CD14-positive monocyte (primary cell): ENCODE data around the gene DYNC1H1. TPM values are rescaled to one million over a fixed set of nuclear protein-coding genes. Genes with fewer than 3 reads are reported as not detected.
A peak's percentile ranks its signal among the peaks of the same experiment; 100 is the strongest.
"Not testable (repeated sequence)": the region's sequence is repeated elsewhere in the genome, so short reads cannot be mapped to it uniquely, and the experiment has no call there.

Experiments
- DNase-seq, 3 donors: peaks; one replicate each; pipeline ENCODE4 v3.0.0-alpha.2; 2011 to 2022
- H2AFZ ChIP-seq: 2 replicates; pipeline ENCODE4 v1.6.0; 2012; ENCODE audit warnings: mild to moderate bottlenecking, low read depth, low read length, inconsistent platforms; ENCODE audit not compliant: insufficient read depth, poor library complexity, severe bottlenecking
- H3K27ac ChIP-seq, 2 donors: 1 replicate in 1 of 2; 2 replicates in 1 of 2; pipeline ENCODE4 v1.5.1; 2012 to 2013; ENCODE audit warnings: low read length in 2 of 2, control low read depth in 1 of 2, inconsistent platforms in 1 of 2, low read depth in 1 of 2, mild to moderate bottlenecking in 1 of 2
- H3K27me3 ChIP-seq, 2 donors: one replicate each; pipeline versions ENCODE4 v1.6.0 to v1.6.1; 2011 to 2013; ENCODE audit warnings: low read length in 2 of 2; ENCODE audit not compliant: control insufficient read depth in 2 of 2, insufficient read depth in 2 of 2
- H3K36me3 ChIP-seq, 2 donors: replicated peaks in 1 of 2; 1 replicate in 1 of 2; 2 replicates in 1 of 2; pipeline versions ENCODE4 v1.5.1 to v1.6.1; 2012 to 2013; ENCODE audit warnings: low read length in 2 of 2, control low read depth in 1 of 2, inconsistent platforms in 1 of 2, mild to moderate bottlenecking in 1 of 2; ENCODE audit not compliant: insufficient read depth in 2 of 2, control insufficient read depth in 1 of 2
- H3K4me1 ChIP-seq, 2 donors: 1 replicate in 1 of 2; 2 replicates in 1 of 2; pipeline versions ENCODE4 v1.5.1 to v1.6.1; 2012 to 2013; ENCODE audit warnings: low read length in 2 of 2, control low read depth in 1 of 2, inconsistent platforms in 1 of 2, mild to moderate bottlenecking in 1 of 2, moderate library complexity in 1 of 2; ENCODE audit not compliant: insufficient read depth in 2 of 2, control insufficient read depth in 1 of 2
- H3K4me2 ChIP-seq: replicated peaks from 2 replicates; pipeline ENCODE3; 2012; ENCODE audit warnings: low read length, moderate library complexity, mild to moderate bottlenecking; ENCODE audit not compliant: poor library complexity, severe bottlenecking; ENCODE audit errors: extremely low read depth
- H3K4me3 ChIP-seq, 3 experiments: fragments of 200-600 bp in 1 of 3; sonication (generic) in 1 of 3; replicated peaks in 1 of 3; 1 replicate in 2 of 3; 2 replicates in 1 of 3; pipeline ENCODE4 v1.5.1; 2011 to 2013; ENCODE audit warnings: low read length in 3 of 3, mild to moderate bottlenecking in 3 of 3, control low read depth in 2 of 3, low read depth in 2 of 3, inconsistent platforms in 1 of 3, moderate library complexity in 1 of 3
- H3K79me2 ChIP-seq: 2 replicates; pipeline ENCODE4 v1.6.0; 2012; ENCODE audit warnings: mild to moderate bottlenecking, control low read depth, inconsistent platforms, low read length, moderate library complexity; ENCODE audit not compliant: insufficient read depth
- H3K9ac ChIP-seq: 2 replicates; pipeline ENCODE4 v1.6.0; 2017; ENCODE audit warnings: low read length, mild to moderate bottlenecking; ENCODE audit not compliant: insufficient read depth, poor library complexity, severe bottlenecking
- H3K9me3 ChIP-seq, 2 donors: replicated peaks in 1 of 2; 1 replicate in 1 of 2; 2 replicates in 1 of 2; pipeline versions ENCODE4 v1.5.1 to v1.6.1; 2012 to 2013; ENCODE audit warnings: low read length in 2 of 2, control low read depth in 1 of 2; ENCODE audit not compliant: control insufficient read depth in 1 of 2, insufficient read depth in 1 of 2
- H4K20me1 ChIP-seq: 2 replicates; pipeline ENCODE4 v1.6.0; 2012; ENCODE audit warnings: mild to moderate bottlenecking, low read length, control low read depth, moderate library complexity; ENCODE audit not compliant: insufficient read depth
- H3K27ac Mint-ChIP-seq, 7 donors: one replicate each; pipeline ENCODE4 v1.8.0; 2020; ENCODE audit warnings: mild to moderate bottlenecking in 7 of 7, mixed read lengths in 7 of 7, moderate library complexity in 6 of 7, inconsistent platforms in 2 of 7
- H3K27me3 Mint-ChIP-seq, 3 donors: one replicate each; pipeline ENCODE4 v1.8.0; 2021 to 2022; ENCODE audit warnings: low read depth in 3 of 3, mild to moderate bottlenecking in 3 of 3, mixed read lengths in 3 of 3, moderate library complexity in 3 of 3, inconsistent platforms in 1 of 3
- H3K36me3 Mint-ChIP-seq, 2 donors: one replicate each; pipeline ENCODE4 v1.8.0; 2020; ENCODE audit warnings: mixed read lengths in 2 of 2, inconsistent platforms in 1 of 2, mild to moderate bottlenecking in 1 of 2
- H3K4me1 Mint-ChIP-seq: one replicate; pipeline ENCODE4 v1.8.0; 2020; ENCODE audit warnings: mild to moderate bottlenecking, mixed read lengths
- H3K4me3 Mint-ChIP-seq, 2 donors: one replicate each; pipeline ENCODE4 v1.8.0; 2020; ENCODE audit warnings: mild to moderate bottlenecking in 2 of 2, mixed read lengths in 2 of 2, moderate library complexity in 1 of 2
- H3K9me3 Mint-ChIP-seq, 7 donors: one replicate each; pipeline ENCODE4 v1.8.0; 2020 to 2022; ENCODE audit warnings: mixed read lengths in 7 of 7, mild to moderate bottlenecking in 6 of 7, moderate library complexity in 6 of 7, inconsistent platforms in 2 of 7
- WGBS: methylation state at CpG from one replicate; pipeline ENCODE4 v1.1.5; 2013; ENCODE audit warnings: missing lambda C conversion rate; ENCODE audit not compliant: insufficient coverage; 5-methylcytosine and 5-hydroxymethylcytosine counted together
- intact Hi-C, 2 donors: fragments of 100-400 bp; cut with micrococcal nuclease; formaldehyde crosslinking; loops; one replicate each; pipeline versions ENCODE4 v1.15.0 to v1.15.1; 2023
- polyA plus RNA-seq, 3 donors: library from polyadenylated mRNA; depleted of rRNA in 1 of 3; unstranded in 2 of 3; stranded (reverse) in 1 of 3; fragments of 300-500 nt in 2 of 3; fragments of >200 nt in 1 of 3; fragmentation: Illumina TruSeq in 2 of 3; gene quantifications; 1 replicate in 2 of 3; 2 replicates in 1 of 3; pipeline ENCODE4 v1.2.3, GENCODE V29; 2012 to 2021
- TF ChIP-seq, protein P1 (sequence below): fragments of 200-600 bp; IDR thresholded peaks from one replicate; pipeline ENCODE4 v1.8.0; 2022; ENCODE audit warnings: antibody characterized with exemption, mild to moderate bottlenecking

The DYNC1H1 gene
- polyA plus RNA-seq, 3 donors = 14.7 to 87.3 (median 23.6) TPM

DNA sequence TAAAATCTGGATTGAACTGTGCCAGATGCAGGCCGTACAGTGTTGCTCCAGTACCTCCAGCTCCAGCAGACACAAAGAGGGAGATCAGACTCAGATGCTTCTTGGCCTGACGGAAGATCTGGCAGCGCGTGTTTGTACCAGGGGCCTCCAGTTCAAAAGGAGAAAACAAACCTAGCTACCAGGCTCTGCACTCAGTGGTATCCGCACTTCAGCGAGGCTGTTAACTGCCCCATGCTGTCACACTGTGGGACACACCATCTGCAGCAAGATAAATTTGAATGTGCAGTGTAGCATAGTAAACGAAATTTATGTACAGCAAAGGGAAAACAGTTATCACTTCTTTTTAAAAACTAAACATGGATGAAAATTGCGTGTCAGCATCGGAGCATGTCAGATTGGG lies 5.1 kb downstream of the DYNC1H1 start:
- Mint-ChIP-seq H3K27ac (peak overlapping the region in 5 of 7 donors; percentile 8 to 76 (median 21)), H3K36me3 (peaks cover 20 to 25% of the 10 kb centered on the region in 2 donors), H3K9me3 (no peaks in the 10 kb centered on the region), H3K27me3 (no peaks in the 10 kb centered on the region), H3K4me3 (no peak overlapping the region), H3K4me1 (peaks cover 51% of the 10 kb centered on the region)
- peaks cover 32 to 47% of the 10 kb centered on the region in 2 donors for H3K4me1 ChIP-seq
- TF ChIP-seq, protein P1, sequence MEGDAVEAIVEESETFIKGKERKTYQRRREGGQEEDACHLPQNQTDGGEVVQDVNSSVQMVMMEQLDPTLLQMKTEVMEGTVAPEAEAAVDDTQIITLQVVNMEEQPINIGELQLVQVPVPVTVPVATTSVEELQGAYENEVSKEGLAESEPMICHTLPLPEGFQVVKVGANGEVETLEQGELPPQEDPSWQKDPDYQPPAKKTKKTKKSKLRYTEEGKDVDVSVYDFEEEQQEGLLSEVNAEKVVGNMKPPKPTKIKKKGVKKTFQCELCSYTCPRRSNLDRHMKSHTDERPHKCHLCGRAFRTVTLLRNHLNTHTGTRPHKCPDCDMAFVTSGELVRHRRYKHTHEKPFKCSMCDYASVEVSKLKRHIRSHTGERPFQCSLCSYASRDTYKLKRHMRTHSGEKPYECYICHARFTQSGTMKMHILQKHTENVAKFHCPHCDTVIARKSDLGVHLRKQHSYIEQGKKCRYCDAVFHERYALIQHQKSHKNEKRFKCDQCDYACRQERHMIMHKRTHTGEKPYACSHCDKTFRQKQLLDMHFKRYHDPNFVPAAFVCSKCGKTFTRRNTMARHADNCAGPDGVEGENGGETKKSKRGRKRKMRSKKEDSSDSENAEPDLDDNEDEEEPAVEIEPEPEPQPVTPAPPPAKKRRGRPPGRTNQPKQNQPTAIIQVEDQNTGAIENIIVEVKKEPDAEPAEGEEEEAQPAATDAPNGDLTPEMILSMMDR = no peak
- intact Hi-C loops = loop anchor here in 1 of 2 donors (10.0 kb wide), 1 partner anchor 345 kb away; the partner anchor contains the start of gene ZNF839
- H3K4me3 ChIP-seq = no peak overlapping the region
- 96% methylated on average over 3 of the region's 9 CpGs for WGBS
- peaks cover 97% of the 10 kb centered on the region for H3K79me2 ChIP-seq
- peaks cover 2 to 23% of the 10 kb centered on the region in 2 donors for H3K36me3 ChIP-seq
- H4K20me1 ChIP-seq = peaks cover 94% of the 10 kb centered on the region
- H3K4me2 ChIP-seq = no peak overlapping the region
- no peaks in the 10 kb centered on the region for H3K9me3 ChIP-seq
- no peak for DNase-seq
- H3K27me3 ChIP-seq = no peaks in the 10 kb centered on the region
- H2AFZ ChIP-seq = no peak overlapping the region
- peak overlapping the region in 1 of 2 donors; percentile 43 for H3K27ac ChIP-seq
- no peak overlapping the region for H3K9ac ChIP-seq

DNA sequence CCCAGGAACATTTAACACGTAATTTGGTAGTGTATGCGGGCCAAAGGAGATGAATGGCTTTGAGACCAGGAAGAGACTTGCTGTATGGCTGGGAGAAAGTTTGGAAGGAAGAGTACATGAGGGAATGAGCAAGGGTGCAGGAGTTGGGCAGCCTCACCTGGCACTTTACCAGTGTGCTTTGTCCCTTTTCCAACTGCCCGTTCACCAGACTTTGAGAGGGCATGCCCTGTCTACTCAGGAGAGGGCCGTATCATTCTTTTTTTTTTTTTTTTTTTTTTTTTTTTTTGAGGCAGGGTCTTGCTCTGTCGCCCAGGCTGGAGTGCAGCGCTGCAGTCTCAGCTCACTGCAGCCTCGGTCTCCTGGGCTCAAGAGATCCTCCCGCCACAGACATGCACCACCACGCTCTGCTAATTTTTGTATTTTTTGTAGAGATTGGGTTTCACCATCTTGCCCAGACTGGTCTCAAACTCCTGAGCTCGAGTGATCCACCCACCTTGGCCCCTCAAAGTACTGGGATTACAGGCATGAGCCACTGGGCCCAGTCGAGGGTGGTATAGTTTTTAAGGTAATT lies 6.5 kb downstream of the DYNC1H1 start:
- Histone ChIP-seq H3K9ac (no peak overlapping the region), H3K79me2 (peaks cover 96% of the 10 kb centered on the region), H3K4me3 (no peak overlapping the region), H3K27ac (peak overlapping the region in 1 of 2 donors; percentile 83), H3K4me1 (peaks cover 25 to 39% of the 10 kb centered on the region in 2 donors), H2AFZ (no peak overlapping the region), H3K4me2 (no peak overlapping the region), H3K36me3 (peaks cover 2 to 35% of the 10 kb centered on the region in 2 donors), H3K9me3 (no peaks in the 10 kb centered on the region), H3K27me3 (no peaks in the 10 kb centered on the region), H4K20me1 (peaks cover 100% of the 10 kb centered on the region)
- Mint-ChIP-seq H3K27ac (peak overlapping the region in 5 of 7 donors; percentile 57 to 94 (median 82)), H3K27me3 (peaks cover 0 to 2% (median 0%) of the 10 kb centered on the region in 3 donors), H3K4me3 (no peak overlapping the region), H3K9me3 (no peaks in the 10 kb centered on the region), H3K36me3 (peaks cover 25 to 35% of the 10 kb centered on the region in 2 donors), H3K4me1 (peaks cover 46% of the 10 kb centered on the region)
- WGBS = 90% methylated on average over 3 of the region's 11 CpGs
- no peak for DNase-seq
- intact Hi-C loops = no loop called here
- TF ChIP-seq, protein P1 = no peak

DNA sequence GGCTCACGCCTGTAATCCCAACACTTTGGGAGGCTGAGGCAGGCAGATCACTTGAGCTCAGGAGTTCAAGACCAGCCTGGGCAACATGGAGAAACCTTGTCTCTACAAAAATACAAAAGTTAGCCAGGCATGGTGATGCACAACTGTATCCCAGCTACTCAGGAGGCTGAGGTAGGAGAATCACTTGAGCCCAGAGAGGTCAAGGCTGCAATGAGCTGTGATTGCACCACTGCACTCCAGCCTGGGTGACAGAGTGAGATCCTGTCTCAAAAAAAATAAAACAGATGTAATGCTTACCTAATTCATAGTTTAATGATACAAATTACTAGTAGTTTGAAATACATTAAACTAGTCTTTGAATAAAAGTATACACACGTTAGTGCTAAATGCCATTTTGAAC lies 7.1 kb downstream of the DYNC1H1 start:
- peak overlapping the region in 6 of 7 donors; percentile 22 to 94 (median 84) for H3K27ac Mint-ChIP-seq
- peaks cover 43% of the 10 kb centered on the region for H3K4me1 Mint-ChIP-seq
- peaks cover 91% of the 10 kb centered on the region for H3K79me2 ChIP-seq
- H3K9me3 Mint-ChIP-seq, H3K27me3 Mint-ChIP-seq, H2AFZ ChIP-seq, H3K9ac ChIP-seq, DNase-seq, intact Hi-C loops, H3K4me3 ChIP-seq, H3K4me3 Mint-ChIP-seq, H3K9me3 ChIP-seq, H3K27me3 ChIP-seq: not testable (repeated sequence)
- 100% methylated on average over 1 of the region's 2 CpGs for WGBS
- peak overlapping the region; percentile 39 for H3K4me2 ChIP-seq
- peaks cover 22 to 33% of the 10 kb centered on the region in 2 donors for H3K4me1 ChIP-seq
- peaks cover 100% of the 10 kb centered on the region for H4K20me1 ChIP-seq
- peaks cover 26 to 40% of the 10 kb centered on the region in 2 donors for H3K36me3 Mint-ChIP-seq
- H3K36me3 ChIP-seq = peaks cover 4 to 40% of the 10 kb centered on the region in 2 donors
- peak overlapping the region in 1 of 2 donors; percentile 83 for H3K27ac ChIP-seq
